Lung microvascular endothelial cell (primary cell): ENCODE data around the gene ATG7. TPM values are rescaled to one million over a fixed set of nuclear protein-coding genes. Genes with fewer than 3 reads are reported as not detected.
"Not testable (repeated sequence)": the region's sequence is repeated elsewhere in the genome, so short reads cannot be mapped to it uniquely, and the experiment has no call there.

Experiments used
- DNase-seq, 2 donors: peaks; one replicate each; pipeline versions ENCODE4 v3.0.0 to v3.0.0-alpha.2; 2010; ENCODE audit warnings: low read depth in 2 of 2
- total RNA-seq: library from RNA; depleted of rRNA; stranded (reverse); fragments of >200 nt; gene quantifications from 2 replicates; pipeline ENCODE4 v1.2.1, GENCODE V29; 2014

ATG7 gene
- total RNA-seq, 1 donor from 2014 or later: 25.4 TPM

GRCh38 chr3:11565932-11566331, 293.7 kb downstream of the ATG7 start:
- DNase-seq: no peak

GRCh38 chr3:11566478-11566877, 294.3 kb downstream of the ATG7 start:
- no peak for DNase-seq

- DNase-seq: no peak
Observed at GRCh38 chr3:11566916-11567315, 294.7 kb downstream of the ATG7 start.

- DNase-seq: peak; percentile 53 to 91
Observed at GRCh38 chr3:11567516-11568467, 295.6 kb downstream of the ATG7 start.

GRCh38 chr3:11568503-11569155, 296.4 kb downstream of the ATG7 start:
- DNase-seq: peak; percentile 91 to 98

- no peak for DNase-seq
Observed at GRCh38 chr3:11569156-11569741, 297.1 kb downstream of the ATG7 start.

- no peak for DNase-seq
Observed at GRCh38 chr3:11570251-11570650, 298.1 kb downstream of the ATG7 start.

- peak in 1 of 2 donors; percentile 85 for DNase-seq
Observed at GRCh38 chr3:11570789-11571495, 298.7 kb downstream of the ATG7 start.

- not testable (repeated sequence) for DNase-seq
Observed at GRCh38 chr3:11572660-11573059, 300.5 kb downstream of the ATG7 start.

- no peak for DNase-seq
Observed at GRCh38 chr3:11574981-11575669, 302.9 kb downstream of the ATG7 start.

- DNase-seq: no peak
Observed at GRCh38 chr3:11575677-11576076, 303.5 kb downstream of the ATG7 start.

GRCh38 chr3:11576453-11576852, 304.3 kb downstream of the ATG7 start:
- DNase-seq: no peak

GRCh38 chr3:11578169-11578568, 306.0 kb downstream of the ATG7 start:
- DNase-seq: no peak

- no peak for DNase-seq
Observed at GRCh38 chr3:11580645-11581044, 308.4 kb downstream of the ATG7 start.

GRCh38 chr3:11581237-11582190, 309.3 kb downstream of the ATG7 start:
- no peak for DNase-seq

- peak; percentile 80 to 85 for DNase-seq
Observed at GRCh38 chr3:11582191-11582968, 310.2 kb downstream of the ATG7 start.

- DNase-seq: peak; percentile 63 to 72
Observed at GRCh38 chr3:11583235-11583634, 311.0 kb downstream of the ATG7 start.

GRCh38 chr3:11583638-11584046, 311.4 kb downstream of the ATG7 start:
- DNase-seq: no peak

GRCh38 chr3:11584570-11584969, 312.4 kb downstream of the ATG7 start:
- no peak for DNase-seq
